Measurements from ENCODE around the gene DCAF4. TPM values are rescaled to one million over a fixed set of nuclear protein-coding genes. Genes with fewer than 3 reads are reported as not detected.
A peak's percentile ranks its signal among the peaks of the same experiment; 100 is the strongest.

The DCAF4 gene
- total and polyA plus RNA-seq, 12 donors, result 7.6 to 19.3 (median 15.2) TPM

GRCh38 chr14:72925815-72926291, 411 bp upstream of the DCAF4 start:
- H3K9me3 ChIP-seq (replicated peaks in 1 of 3), result no peaks in the 10 kb centered on the region
- H3K27ac ChIP-seq, result peak overlapping the region in 3 of 5 donors; percentile 62 to 84 (median 62)
- no peaks in the 10 kb centered on the region for H3K27me3 ChIP-seq
- peak overlapping the region in 2 of 4 donors; percentile 65 to 90 for H3K4me3 ChIP-seq
- DNase-seq, result no peak
- WGBS, 4 donors, result 4 to 9% (median 6%) methylated on average over 14 to 33 of the region's 33 CpGs
- intact Hi-C loops (cut with DNase I), result no loop called here
- H3K36me3 ChIP-seq (replicated peaks in 1 of 2), result no peaks in the 10 kb centered on the region
- peak in 1 of 2 donors; percentile 1 for TF ChIP-seq POLR2A (IDR thresholded peaks at IDR 0.05)
- TF ChIP-seq CTCF (IDR thresholded peaks at IDR 0.05), result no peak
- H3K4me1 ChIP-seq (replicated peaks in 1 of 2), result peaks cover 0 to 4% of the 10 kb centered on the region in 2 donors

- intact Hi-C loops (cut with DNase I), result no loop called here
- H3K4me1 ChIP-seq (replicated peaks in 1 of 2), result peaks cover 0 to 4% of the 10 kb centered on the region in 2 donors
- DNase-seq, result peak in 1 of 7 donors; percentile 25
- H3K27ac ChIP-seq, result no peak overlapping the region
- no peaks in the 10 kb centered on the region for H3K9me3 ChIP-seq (replicated peaks in 1 of 3)
- no peaks in the 10 kb centered on the region for H3K27me3 ChIP-seq
- H3K36me3 ChIP-seq (replicated peaks in 1 of 2), result no peaks in the 10 kb centered on the region
- WGBS, 4 donors, result 87 to 98% (median 93%) methylated on average over 9 to 21 of the region's 21 CpGs
- no peak overlapping the region for H3K4me3 ChIP-seq
- TF ChIP-seq CTCF (IDR thresholded peaks at IDR 0.05) (no peak), POLR2A (IDR thresholded peaks at IDR 0.05) (no peak)
These were observed 2.6 kb downstream of the DCAF4 start for GRCh38 chr14:72928872-72929271.

- no peaks in the 10 kb centered on the region for H3K36me3 ChIP-seq (replicated peaks in 1 of 2)
- DNase-seq, result no peak
- H3K4me3 ChIP-seq, result no peak overlapping the region
- no peaks in the 10 kb centered on the region for H3K27me3 ChIP-seq
- H3K27ac ChIP-seq, result no peak overlapping the region
- WGBS, 4 donors, result 96 to 97% (median 96%) methylated on average over 40 to 43 of the region's 43 CpGs
- peaks cover 0 to 4% of the 10 kb centered on the region in 2 donors for H3K4me1 ChIP-seq (replicated peaks in 1 of 2)
- intact Hi-C loops (cut with DNase I), result no loop called here
- H3K9me3 ChIP-seq (replicated peaks in 1 of 3), result no peaks in the 10 kb centered on the region
- TF ChIP-seq POLR2A (IDR thresholded peaks at IDR 0.05) (no peak), CTCF (IDR thresholded peaks at IDR 0.05) (no peak)
These were observed 3.2 kb downstream of the DCAF4 start for GRCh38 chr14:72929316-72930080.

GRCh38 chr14:72932893-72933292, 6.6 kb downstream of the DCAF4 start:
- 81 to 97% (median 90%) methylated on average over 7 of the region's 7 CpGs for WGBS, 4 donors
- H3K36me3 ChIP-seq (replicated peaks in 1 of 2), result no peaks in the 10 kb centered on the region
- no peak overlapping the region for H3K4me3 ChIP-seq
- no peaks in the 10 kb centered on the region for H3K4me1 ChIP-seq (replicated peaks in 1 of 2)
- intact Hi-C loops (cut with DNase I), result no loop called here
- TF ChIP-seq CTCF (IDR thresholded peaks at IDR 0.05), result no peak
- no peak for TF ChIP-seq POLR2A (IDR thresholded peaks at IDR 0.05)
- DNase-seq, result no peak
- H3K27me3 ChIP-seq, result no peaks in the 10 kb centered on the region
- no peaks in the 10 kb centered on the region for H3K9me3 ChIP-seq (replicated peaks in 1 of 3)
- no peak overlapping the region for H3K27ac ChIP-seq

Measured in adrenal gland (tissue), 12 donors.